ENCODE data around the gene TAOK1. TPM values are rescaled to one million over a fixed set of nuclear protein-coding genes. Genes with fewer than 3 reads are reported as not detected.

The TAOK1 gene
- total RNA-seq, 1 donor from 2014 or later, result 34.1 TPM

GRCh38 chr17:29581583-29582253, 191.6 kb downstream of the TAOK1 start:
- TF ChIP-seq CTCF (conservative IDR thresholded peaks at IDR 0.05; ENCODE audit: low read depth, low read length), result no peak
- no peak overlapping the region for H3K4me3 ChIP-seq (ENCODE audit: low read depth, low read length)
- DNase-seq (ENCODE audit: low read depth), result no peak

GRCh38 chr17:29582254-29582765, 192.1 kb downstream of the TAOK1 start:
- DNase-seq (ENCODE audit: low read depth), result no peak
- TF ChIP-seq CTCF (conservative IDR thresholded peaks at IDR 0.05; ENCODE audit: low read depth, low read length), result no peak
- no peak overlapping the region for H3K4me3 ChIP-seq (ENCODE audit: low read depth, low read length)

GRCh38 chr17:29582772-29583171, 192.6 kb downstream of the TAOK1 start:
- no peak overlapping the region for H3K4me3 ChIP-seq (ENCODE audit: low read depth, low read length)
- no peak for TF ChIP-seq CTCF (conservative IDR thresholded peaks at IDR 0.05; ENCODE audit: low read depth, low read length)
- DNase-seq (ENCODE audit: low read depth), result no peak

GRCh38 chr17:29583324-29584248, 193.4 kb downstream of the TAOK1 start:
- TF ChIP-seq CTCF (conservative IDR thresholded peaks at IDR 0.05; ENCODE audit: low read depth, low read length), result no peak
- no peak overlapping the region for H3K4me3 ChIP-seq (ENCODE audit: low read depth, low read length)
- no peak for DNase-seq (ENCODE audit: low read depth)

- DNase-seq (ENCODE audit: low read depth), result no peak
- no peak for TF ChIP-seq CTCF (conservative IDR thresholded peaks at IDR 0.05; ENCODE audit: low read depth, low read length)
- no peak overlapping the region for H3K4me3 ChIP-seq (ENCODE audit: low read depth, low read length)
Measured at GRCh38 chr17:29584452-29585079, 194.4 kb downstream of the TAOK1 start.

GRCh38 chr17:29585080-29585751, 195.1 kb downstream of the TAOK1 start:
- TF ChIP-seq CTCF (conservative IDR thresholded peaks at IDR 0.05; ENCODE audit: low read depth, low read length), result peak; percentile 36
- DNase-seq (ENCODE audit: low read depth), result no peak
- no peak overlapping the region for H3K4me3 ChIP-seq (ENCODE audit: low read depth, low read length)

Measured in epithelial cell of proximal tubule (primary cell).